Keratinocyte (primary cell): ENCODE measurements around the gene NLGN4Y. TPM values are rescaled to one million over a fixed set of nuclear protein-coding genes. Genes with fewer than 3 reads are reported as not detected.

Experiments
- DNase-seq: peaks from one replicate; pipeline ENCODE4 v3.0.0-alpha.2; 2011; ENCODE audit warnings: low read depth, missing footprints, low spot score
- FAIRE-seq: peaks from 2 replicates; lab custom pipeline; 2011; peaks lifted over from hg19 to GRCh38; lab: Jason Lieb, UNC
- H2AFZ ChIP-seq: 2 replicates; pipeline ENCODE4 v1.6.0; 2012; ENCODE audit warnings: low read length, control low read depth, inconsistent platforms; ENCODE audit not compliant: control insufficient read depth
- H3K27ac ChIP-seq: 2 replicates; pipeline ENCODE4 v1.5.1; 2011; ENCODE audit warnings: low read length; ENCODE audit not compliant: control insufficient read depth, insufficient read depth
- H3K27me3 ChIP-seq: 3 replicates; pipeline ENCODE4 v1.6.0; 2011; ENCODE audit warnings: low read length; ENCODE audit not compliant: control insufficient read depth, insufficient read depth; ENCODE audit errors: extremely low read depth
- H3K36me3 ChIP-seq, 2 experiments: 2 replicates in 1 of 2; 3 replicates in 1 of 2; pipeline ENCODE4 v1.5.1; 2011; ENCODE audit warnings: low read length in 2 of 2, mild to moderate bottlenecking in 1 of 2; ENCODE audit not compliant: control insufficient read depth in 2 of 2, insufficient read depth in 2 of 2; ENCODE audit errors: extremely low read depth in 1 of 2
- H3K4me1 ChIP-seq: 3 replicates; pipeline ENCODE4 v1.5.1; 2011; ENCODE audit warnings: low read length; ENCODE audit not compliant: control insufficient read depth, insufficient read depth; ENCODE audit errors: extremely low read depth
- H3K4me2 ChIP-seq: 3 replicates; pipeline ENCODE4 v1.6.0; 2011; ENCODE audit warnings: low read depth, low read length; ENCODE audit not compliant: control insufficient read depth, insufficient read depth; ENCODE audit errors: extremely low read depth
- H3K4me3 ChIP-seq, 3 experiments: fragments of 200-600 bp in 1 of 3; sonication (generic) in 1 of 3; 2 replicates in 2 of 3; 3 replicates in 1 of 3; pipeline ENCODE4 v1.5.1; 2011 to 2016; ENCODE audit warnings: low read length in 3 of 3, mild to moderate bottlenecking in 3 of 3, control low read depth in 2 of 3, inconsistent platforms in 1 of 3, low read depth in 1 of 3, mixed read lengths in 1 of 3, mixed run types in 1 of 3, moderate library complexity in 1 of 3; ENCODE audit not compliant: control insufficient read depth in 2 of 3, insufficient read depth in 2 of 3; ENCODE audit errors: extremely low read depth in 1 of 3
- H3K79me2 ChIP-seq: 2 replicates; pipeline ENCODE4 v1.6.0; 2012; ENCODE audit warnings: low read length; ENCODE audit not compliant: control insufficient read depth, insufficient read depth
- H3K9ac ChIP-seq: 3 replicates; pipeline ENCODE4 v1.6.0; 2011; ENCODE audit warnings: low read length; ENCODE audit not compliant: control insufficient read depth, insufficient read depth; ENCODE audit errors: extremely low read depth
- H3K9me1 ChIP-seq: 3 replicates; pipeline ENCODE4 v1.6.0; 2011; ENCODE audit warnings: low read length; ENCODE audit not compliant: control insufficient read depth, insufficient read depth; ENCODE audit errors: extremely low read depth
- H3K9me3 ChIP-seq: 2 replicates; pipeline ENCODE4 v1.5.1; 2012; ENCODE audit warnings: low read depth, low read length; ENCODE audit not compliant: control insufficient read depth
- H4K20me1 ChIP-seq: 3 replicates; pipeline ENCODE4 v1.6.0; 2011; ENCODE audit warnings: low read length; ENCODE audit not compliant: control insufficient read depth, insufficient read depth; ENCODE audit errors: extremely low read depth
- CTCF ChIP-seq, 3 experiments: IDR thresholded peaks in 1 of 3; conservative IDR thresholded peaks in 1 of 3; optimal IDR thresholded peaks in 1 of 3; 2 replicates in 2 of 3; 3 replicates in 1 of 3; pipeline versions ENCODE3 to v1.5.1; 2011; ENCODE audit warnings: low read length in 3 of 3, mild to moderate bottlenecking in 3 of 3, moderate library complexity in 2 of 3, control low read depth in 1 of 3, inconsistent platforms in 1 of 3; ENCODE audit not compliant: insufficient read depth in 2 of 3; ENCODE audit errors: extremely low read depth in 1 of 3
- EZH2 ChIP-seq: IDR thresholded peaks from one replicate; pipeline ENCODE4 v1.6.1; 2012; ENCODE audit warnings: inconsistent platforms, mild to moderate bottlenecking, low read length, moderate library complexity
- dilution Hi-C: fragments of 300-500 bp; cut with MboI; formaldehyde crosslinking; loops from one replicate; pipeline ENCODE4 v1.7.0; 2020; ENCODE audit warnings: low sequenced_read_pairs; ENCODE audit not compliant: extremely low pct_ligation_motif_present
- polyA plus RNA-seq, 5 experiments: library from polyadenylated mRNA; depleted of rRNA in 3 of 5; stranded (reverse) in 3 of 5; stranded (forward) in 1 of 5; unstranded in 1 of 5; fragments of >200 nt; gene quantifications; 1 replicate in 1 of 5; 2 replicates in 3 of 5; 3 replicates in 1 of 5; pipeline versions ENCODE4 v1.2.1 to v1.2.3, GENCODE V29; 2011 to 2012; ENCODE audit warnings: missing spikeins in 2 of 5, low read depth in 1 of 5, low replicate concordance in 1 of 5

Gene NLGN4Y
- polyA plus RNA-seq, 1 donor (not counting 4 experiments of a cell fraction or from before 2014, with no cell fraction given): not detected

GRCh38 chrY:14871971-14872370 is 347.6 kb downstream of the NLGN4Y start:
- FAIRE-seq (no peak), DNase-seq (no peak)
- Histone ChIP-seq H3K27ac (no peak overlapping the region), H2AFZ (no peak overlapping the region), H3K9me1 (no peaks in the 10 kb centered on the region), H3K9ac (no peak overlapping the region), H4K20me1 (no peaks in the 10 kb centered on the region), H3K4me3 (no peak overlapping the region), H3K4me1 (no peaks in the 10 kb centered on the region), H3K9me3 (no peaks in the 10 kb centered on the region), H3K36me3 (no peaks in the 10 kb centered on the region), H3K4me2 (no peak overlapping the region), H3K27me3 (no peaks in the 10 kb centered on the region), H3K79me2 (no peaks in the 10 kb centered on the region)
- dilution Hi-C loops: no loop called here
- TF ChIP-seq EZH2: no peak
- TF ChIP-seq CTCF (optimal IDR thresholded peaks at IDR 0.05 in 1 of 3, IDR thresholded peaks at IDR 0.05 in 1 of 3, conservative IDR thresholded peaks at IDR 0.05 in 1 of 3; ENCODE audit: extremely low read depth in 1 of 3, insufficient read depth in 2 of 3, low read length in 3 of 3): no peak
